SH-SY5Y (cell line): ENCODE measurements around the gene SLC25A47.

Experiments used
- GATA2 ChIP-seq: IDR thresholded peaks from 2 replicates; pipeline ENCODE4 v1.6.1; 2011; ENCODE audit warnings: mild to moderate bottlenecking, low read depth, low read length
- GATA3 ChIP-seq: IDR thresholded peaks from 2 replicates; pipeline ENCODE4 v1.6.1; 2011; ENCODE audit warnings: low read depth, mild to moderate bottlenecking, low read length, moderate library complexity

SLC25A47 gene

GRCh38 chr14:100286484-100287191 is 36.5 kb upstream of the SLC25A47 start:
- TF ChIP-seq GATA3 (no peak), GATA2 (no peak)

- TF ChIP-seq GATA2, result no peak
- no peak for TF ChIP-seq GATA3
Measured at GRCh38 chr14:100287202-100287997, 35.7 kb upstream of the SLC25A47 start.

- TF ChIP-seq GATA3 (no peak), GATA2 (no peak)
Measured at GRCh38 chr14:100288382-100289185, 34.6 kb upstream of the SLC25A47 start.

- TF ChIP-seq GATA3, result no peak
Measured at GRCh38 chr14:100289916-100290606, 33.1 kb upstream of the SLC25A47 start.

GRCh38 chr14:100290607-100291304 is 32.4 kb upstream of the SLC25A47 start:
- TF ChIP-seq GATA2 (no peak), GATA3 (no peak)

GRCh38 chr14:100291305-100292075 is 31.6 kb upstream of the SLC25A47 start:
- TF ChIP-seq GATA2 (no peak), GATA3 (no peak)

- no peak for TF ChIP-seq GATA2
- no peak for TF ChIP-seq GATA3
Measured at GRCh38 chr14:100292301-100292775, 30.8 kb upstream of the SLC25A47 start.

- no peak for TF ChIP-seq GATA3
- TF ChIP-seq GATA2, result no peak
Measured at GRCh38 chr14:100292776-100293461, 30.2 kb upstream of the SLC25A47 start.

GRCh38 chr14:100293497-100294212 is 29.5 kb upstream of the SLC25A47 start:
- TF ChIP-seq GATA3, result no peak
- TF ChIP-seq GATA2, result no peak

GRCh38 chr14:100294213-100294962 is 28.8 kb upstream of the SLC25A47 start:
- TF ChIP-seq GATA2, result no peak
- no peak for TF ChIP-seq GATA3

GRCh38 chr14:100294963-100295330 is 28.2 kb upstream of the SLC25A47 start:
- TF ChIP-seq GATA2 (no peak), GATA3 (no peak)
